ENCODE results near the gene PACC1. TPM values are rescaled to one million over a fixed set of nuclear protein-coding genes. Genes with fewer than 3 reads are reported as not detected.
"Not testable (repeated sequence)": the region's sequence is repeated elsewhere in the genome, so short reads cannot be mapped to it uniquely, and the experiment has no call there.

The PACC1 gene
- total and polyA plus RNA-seq, 2 donors (not counting 3 experiments of a cell fraction or from before 2014, with no cell fraction given) = 21.0 to 22.3 TPM

DNA sequence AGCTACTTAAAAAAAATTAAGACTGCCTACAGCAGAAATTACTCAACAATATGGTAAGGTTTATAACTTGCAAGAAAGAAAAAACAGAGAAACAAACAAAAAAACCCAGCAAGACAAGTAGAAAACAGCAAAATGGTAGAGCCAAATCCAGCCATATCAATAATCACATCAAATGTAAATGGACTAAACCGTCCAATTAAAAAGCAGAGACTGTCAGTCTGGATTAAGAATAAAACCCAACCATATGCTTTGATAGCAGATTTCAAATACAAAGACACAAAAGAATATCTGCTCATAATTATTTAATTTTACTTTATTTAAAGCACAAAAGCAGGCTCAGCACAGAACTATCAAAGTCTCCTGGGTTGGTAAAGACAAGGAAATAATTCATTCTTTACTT, 17.5 kb downstream of the PACC1 start:
- Histone ChIP-seq H3K27ac (ENCODE audit: insufficient read depth, low read depth, low read length) (no peak overlapping the region), H3K4me1 (ENCODE audit: control insufficient read depth, extremely low read depth, insufficient read depth, low read length) (peaks cover 4% of the 10 kb centered on the region), H3K4me2 (ENCODE audit: insufficient read depth, low read length) (no peak overlapping the region), H3K4me3 (replicated peaks in 1 of 3; ENCODE audit: insufficient read depth in 1 of 3, low read depth in 1 of 3, low read length in 3 of 3) (no peak overlapping the region), H3K79me2 (ENCODE audit: control insufficient read depth, insufficient read depth, low read length) (no peaks in the 10 kb centered on the region), H3K36me3 (ENCODE audit: control insufficient read depth in 2 of 2, extremely low read depth in 1 of 2, insufficient read depth in 2 of 2, low read length in 2 of 2) (no peaks in the 10 kb centered on the region), H3K9ac (replicated peaks; ENCODE audit: extremely low read depth, insufficient read depth, low read length) (no peak overlapping the region), H4K20me1 (replicated peaks; ENCODE audit: control insufficient read depth, extremely low read depth, insufficient read depth, low read length) (no peaks in the 10 kb centered on the region), H2AFZ (ENCODE audit: low read depth, low read length) (no peak overlapping the region), H3K27me3 (ENCODE audit: control insufficient read depth in 2 of 2, insufficient read depth in 2 of 2, low read length in 2 of 2) (no peaks in the 10 kb centered on the region), H3K9me3 (replicated peaks; ENCODE audit: control insufficient read depth, insufficient read depth, low read length) (no peaks in the 10 kb centered on the region), H3K9me1 (replicated peaks; ENCODE audit: control insufficient read depth, extremely low read depth, insufficient read depth, low read length) (no peaks in the 10 kb centered on the region)
- DNase-seq (ENCODE audit: low read depth, low spot score) = no peak
- no TSS peak for BruUV-seq (replicated peaks)
- TF ChIP-seq JUN (IDR thresholded peaks at IDR 0.05; ENCODE audit: borderline replicate concordance, insufficient read depth, insufficient read length, low read depth) (no peak), MYC (IDR thresholded peaks at IDR 0.05; ENCODE audit: low read depth, low read length) (no peak)
- dilution Hi-C loops (cut with MboI; ENCODE audit: extremely low pct_ligation_motif_present, low sequenced_read_pairs) = no loop called here
- intact Hi-C loops (cut with micrococcal nuclease) = no loop called here
- no peak for FAIRE-seq
- ChIA-PET POLR2A (no interaction called here), CTCF (interaction anchor here (1.0 kb wide), 1 partner anchor 59 kb away, joined by 3 read pairs; no protein-coding TSS in a partner anchor)

DNA sequence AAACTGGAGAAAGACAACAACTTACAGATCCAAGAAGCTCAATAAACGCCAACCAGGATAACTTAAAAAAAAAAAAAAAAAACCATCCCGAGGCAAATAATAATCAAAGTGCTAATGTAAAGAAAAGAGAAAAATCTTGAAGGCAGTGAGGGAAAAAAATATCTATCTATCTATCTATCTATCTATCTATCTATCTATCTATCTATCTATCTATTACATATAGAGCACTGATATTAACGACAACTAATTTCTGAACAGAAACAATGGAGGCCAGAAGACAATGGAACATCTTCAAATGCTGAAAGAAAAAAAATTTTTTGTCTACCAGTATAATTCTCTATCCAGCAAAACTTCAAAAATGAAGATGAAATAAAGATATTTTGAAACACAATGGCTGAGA, 18.0 kb downstream of the PACC1 start:
- no peaks in the 10 kb centered on the region for H3K9me3 ChIP-seq (replicated peaks; ENCODE audit: control insufficient read depth, insufficient read depth, low read length)
- no peaks in the 10 kb centered on the region for H3K4me1 ChIP-seq (ENCODE audit: control insufficient read depth, extremely low read depth, insufficient read depth, low read length)
- no peaks in the 10 kb centered on the region for H3K36me3 ChIP-seq (ENCODE audit: control insufficient read depth in 2 of 2, extremely low read depth in 1 of 2, insufficient read depth in 2 of 2, low read length in 2 of 2)
- FAIRE-seq (no peak), DNase-seq (ENCODE audit: low read depth, low spot score) (no peak)
- POLR2A ChIA-PET = interaction anchor here (0.6 kb wide), 1 partner anchor 549 kb away, joined by 4 read pairs; no protein-coding TSS in a partner anchor
- no peak overlapping the region for H3K9ac ChIP-seq (replicated peaks; ENCODE audit: extremely low read depth, insufficient read depth, low read length)
- no TSS peak for BruUV-seq (replicated peaks)
- H3K27me3 ChIP-seq (ENCODE audit: control insufficient read depth in 2 of 2, insufficient read depth in 2 of 2, low read length in 2 of 2) = no peaks in the 10 kb centered on the region
- no peak overlapping the region for H3K4me2 ChIP-seq (ENCODE audit: insufficient read depth, low read length)
- no peak for TF ChIP-seq FOS (IDR thresholded peaks at IDR 0.05; ENCODE audit: borderline replicate concordance, insufficient read depth, low read length)
- TF ChIP-seq, protein P1, sequence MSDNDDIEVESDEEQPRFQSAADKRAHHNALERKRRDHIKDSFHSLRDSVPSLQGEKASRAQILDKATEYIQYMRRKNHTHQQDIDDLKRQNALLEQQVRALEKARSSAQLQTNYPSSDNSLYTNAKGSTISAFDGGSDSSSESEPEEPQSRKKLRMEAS (IDR thresholded peaks at IDR 0.05; ENCODE audit: insufficient read depth, insufficient read length) = no peak
- H3K9me1 ChIP-seq (replicated peaks; ENCODE audit: control insufficient read depth, extremely low read depth, insufficient read depth, low read length) = no peaks in the 10 kb centered on the region
- no peaks in the 10 kb centered on the region for H3K79me2 ChIP-seq (ENCODE audit: control insufficient read depth, insufficient read depth, low read length)
- no peak overlapping the region for H2AFZ ChIP-seq (ENCODE audit: low read depth, low read length)
- no peak overlapping the region for H3K27ac ChIP-seq (ENCODE audit: insufficient read depth, low read depth, low read length)
- CTCF ChIA-PET = interaction anchor here (0.7 kb wide), 1 partner anchor 9 kb away, joined by 4 read pairs; no protein-coding TSS in a partner anchor
- no peak overlapping the region for H3K4me3 ChIP-seq (replicated peaks in 1 of 3; ENCODE audit: insufficient read depth in 1 of 3, low read depth in 1 of 3, low read length in 3 of 3)
- intact Hi-C loops (cut with micrococcal nuclease) (no loop called here), dilution Hi-C loops (cut with MboI; ENCODE audit: extremely low pct_ligation_motif_present, low sequenced_read_pairs) (no loop called here)
- no peaks in the 10 kb centered on the region for H4K20me1 ChIP-seq (replicated peaks; ENCODE audit: control insufficient read depth, extremely low read depth, insufficient read depth, low read length)

DNA sequence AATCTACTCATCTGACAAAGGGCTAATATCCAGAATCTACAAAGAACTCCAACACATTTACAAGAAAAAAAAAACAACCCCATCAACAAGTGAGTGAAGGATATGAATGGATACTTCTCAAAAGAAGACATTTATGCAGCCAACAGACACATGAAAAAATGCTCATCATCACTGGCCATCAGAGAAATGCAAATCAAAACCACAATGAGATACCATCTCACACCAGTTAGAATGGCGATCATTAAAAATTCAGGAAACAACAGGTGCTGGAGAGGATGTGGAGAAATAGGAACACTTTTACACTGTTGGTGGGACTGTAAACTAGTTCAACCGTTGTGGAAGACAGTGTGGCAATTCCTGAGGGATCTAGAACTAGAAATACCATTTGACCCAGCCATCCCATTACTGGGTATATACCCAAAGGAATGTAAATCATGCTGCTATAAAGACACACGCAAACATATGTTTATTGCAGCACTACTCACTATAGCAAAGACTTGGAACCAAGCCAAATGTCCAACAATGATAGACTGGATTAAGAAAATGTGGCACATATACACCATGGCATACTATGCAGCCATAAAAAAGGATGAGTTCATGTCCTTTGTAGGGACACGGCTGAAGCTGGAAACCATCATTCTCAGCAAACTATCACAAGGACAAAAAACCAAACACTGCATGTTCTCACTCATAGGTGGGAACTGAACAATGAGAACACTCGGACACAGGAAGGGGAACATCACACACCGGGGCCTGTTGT, 18.8 kb downstream of the PACC1 start:
- ChIA-PET POLR2A (interaction anchor here (0.6 kb wide), 1 partner anchor 550 kb away, joined by 4 read pairs; no protein-coding TSS in a partner anchor), CTCF (interaction anchor here (0.7 kb wide), 1 partner anchor 8 kb away, joined by 4 read pairs; no protein-coding TSS in a partner anchor)
- H3K4me3 ChIP-seq (replicated peaks in 1 of 3; ENCODE audit: insufficient read depth in 1 of 3, low read depth in 1 of 3, low read length in 3 of 3); H3K27me3 ChIP-seq (ENCODE audit: control insufficient read depth in 2 of 2, insufficient read depth in 2 of 2, low read length in 2 of 2); DNase-seq (ENCODE audit: low read depth, low spot score); H4K20me1 ChIP-seq (replicated peaks; ENCODE audit: control insufficient read depth, extremely low read depth, insufficient read depth, low read length); H3K4me2 ChIP-seq (ENCODE audit: insufficient read depth, low read length); H3K9me1 ChIP-seq (replicated peaks; ENCODE audit: control insufficient read depth, extremely low read depth, insufficient read depth, low read length); H3K27ac ChIP-seq (ENCODE audit: insufficient read depth, low read depth, low read length); H3K4me1 ChIP-seq (ENCODE audit: control insufficient read depth, extremely low read depth, insufficient read depth, low read length); H3K9ac ChIP-seq (replicated peaks; ENCODE audit: extremely low read depth, insufficient read depth, low read length); H3K79me2 ChIP-seq (ENCODE audit: control insufficient read depth, insufficient read depth, low read length); H3K9me3 ChIP-seq (replicated peaks; ENCODE audit: control insufficient read depth, insufficient read depth, low read length); intact Hi-C loops (cut with micrococcal nuclease); FAIRE-seq; BruUV-seq (replicated peaks); H2AFZ ChIP-seq (ENCODE audit: low read depth, low read length); H3K36me3 ChIP-seq (ENCODE audit: control insufficient read depth in 2 of 2, extremely low read depth in 1 of 2, insufficient read depth in 2 of 2, low read length in 2 of 2); dilution Hi-C loops (cut with MboI; ENCODE audit: extremely low pct_ligation_motif_present, low sequenced_read_pairs): not testable (repeated sequence)
